HG02571 (cell line): Measurements from ENCODE around the gene SOAT1.

Experiments used
- ATAC-seq: cut with Tn5 transposase; IDR thresholded peaks from one replicate; pipeline ENCODE4 v1.9.1; 2021; ENCODE audit warnings: mild to moderate bottlenecking, moderate library complexity; ENCODE audit not compliant: unreplicated experiment

Gene SOAT1

GRCh38 chr1:179303200-179303785 lies 9.7 kb downstream of the SOAT1 start:
- no peak for ATAC-seq

DNA sequence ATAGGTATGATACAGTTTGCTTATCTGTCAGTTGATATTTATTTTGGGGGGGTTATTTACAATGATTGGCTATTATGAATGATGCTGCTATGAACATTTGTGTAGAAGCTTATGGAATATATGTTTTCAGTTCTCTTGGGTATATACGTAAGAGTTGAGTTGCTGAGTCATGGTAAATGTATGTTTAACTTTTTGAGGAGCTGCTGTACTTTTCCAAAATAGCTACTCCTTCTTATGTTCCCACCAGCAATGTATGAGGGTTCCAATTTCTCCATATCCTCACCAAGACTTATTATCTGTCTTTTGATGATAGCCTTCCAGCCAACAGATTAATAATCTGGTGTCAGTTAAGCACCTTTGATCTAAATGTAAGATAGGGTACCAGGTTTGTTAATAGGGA lies 11.9 kb downstream of the SOAT1 start:
- ATAC-seq, result no peak

DNA sequence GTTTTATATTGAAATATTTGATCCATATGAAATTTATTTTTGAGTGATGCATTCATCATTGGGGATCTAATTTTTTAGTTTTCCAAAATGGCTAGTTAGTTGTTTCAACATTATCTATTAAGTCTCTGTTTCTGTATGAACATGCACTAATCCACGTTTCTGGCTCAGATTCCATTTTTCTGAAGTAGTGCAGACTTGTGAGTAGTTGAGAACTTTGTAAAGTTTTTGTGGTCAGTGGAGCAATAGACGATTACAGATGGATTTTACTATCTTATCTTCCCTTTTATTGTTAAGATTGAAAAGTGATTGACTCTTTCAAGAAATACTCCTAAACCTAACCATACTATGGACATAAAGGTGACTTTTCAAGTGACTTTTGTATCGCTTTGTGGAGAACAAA lies 16.7 kb downstream of the SOAT1 start:
- no peak for ATAC-seq

- ATAC-seq, result no peak
Measured at GRCh38 chr1:179310721-179311120, 17.1 kb downstream of the SOAT1 start.

GRCh38 chr1:179311149-179311700 lies 17.6 kb downstream of the SOAT1 start:
- ATAC-seq, result no peak

DNA sequence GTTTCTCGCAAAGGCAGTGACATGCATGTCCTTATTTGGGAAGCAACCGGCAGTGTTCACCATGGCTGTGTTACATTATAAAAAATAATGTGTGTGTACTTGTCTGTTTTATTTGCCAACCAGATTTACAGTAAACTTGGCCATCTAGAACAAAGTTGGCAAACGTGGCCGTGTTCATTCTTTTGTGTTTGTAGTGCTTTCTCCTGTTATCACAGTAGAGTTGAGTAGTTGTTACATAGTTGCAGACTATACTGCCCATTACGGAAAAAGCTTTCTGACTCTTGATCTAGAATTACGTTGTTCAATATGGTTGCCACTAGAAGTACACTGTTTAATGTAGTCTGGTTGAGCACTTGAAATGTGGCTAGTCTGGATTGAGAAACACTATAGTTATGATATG lies 19.4 kb downstream of the SOAT1 start:
- ATAC-seq, result no peak

DNA sequence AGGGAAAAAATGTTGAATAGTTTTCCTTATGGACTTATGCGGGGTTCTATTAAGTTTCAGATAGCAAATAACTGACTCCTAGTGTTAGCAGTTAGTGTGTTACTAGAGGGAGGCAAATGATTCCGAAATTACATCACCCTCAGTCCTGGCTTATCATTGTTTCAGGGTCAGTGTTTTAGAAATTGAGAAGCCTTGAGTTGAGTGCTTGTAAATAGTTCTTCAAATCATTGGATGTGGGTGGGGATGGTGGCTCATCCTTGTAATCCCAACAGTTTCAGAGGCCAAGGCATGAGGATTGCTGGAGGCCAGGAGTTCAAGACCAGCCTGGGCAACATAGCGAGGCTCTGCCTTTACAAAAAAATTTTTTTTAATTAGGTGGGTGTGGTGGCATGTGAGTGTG lies 21.3 kb downstream of the SOAT1 start:
- ATAC-seq, result no peak

GRCh38 chr1:179318491-179318890 lies 24.9 kb downstream of the SOAT1 start:
- no peak for ATAC-seq

DNA sequence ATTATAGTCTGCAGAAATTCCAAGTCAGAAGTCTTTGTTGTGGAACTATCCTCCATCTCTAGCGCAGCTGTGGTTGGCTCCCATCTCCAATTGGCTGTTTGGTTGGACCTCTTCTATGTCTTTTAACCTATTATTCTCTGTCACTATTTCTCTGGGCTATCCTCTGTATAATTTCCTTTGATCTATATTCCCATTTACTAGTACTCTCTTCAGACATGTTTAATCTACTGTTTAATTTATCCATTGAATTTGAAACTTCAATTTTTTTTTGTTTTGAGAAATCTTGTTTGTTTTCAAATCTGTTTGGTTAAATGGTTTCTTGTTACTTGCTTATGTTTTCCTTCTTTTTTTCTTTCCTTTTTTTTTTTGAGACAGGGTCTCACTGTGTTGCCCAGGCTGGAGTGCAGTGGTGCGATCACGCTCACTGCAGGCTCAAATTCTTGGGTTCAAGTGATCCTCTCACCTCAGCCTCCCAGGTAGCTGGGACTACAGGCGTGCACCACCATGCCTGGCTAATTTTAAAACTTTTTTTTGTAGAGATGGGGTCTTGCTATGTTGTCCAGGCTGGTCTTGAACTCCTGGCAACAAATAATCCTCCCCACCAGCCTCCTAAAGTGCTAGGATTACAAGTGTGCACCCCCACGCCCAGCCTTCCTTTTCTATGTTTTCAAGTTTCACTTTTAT lies 28.1 kb downstream of the SOAT1 start:
- no peak for ATAC-seq

DNA sequence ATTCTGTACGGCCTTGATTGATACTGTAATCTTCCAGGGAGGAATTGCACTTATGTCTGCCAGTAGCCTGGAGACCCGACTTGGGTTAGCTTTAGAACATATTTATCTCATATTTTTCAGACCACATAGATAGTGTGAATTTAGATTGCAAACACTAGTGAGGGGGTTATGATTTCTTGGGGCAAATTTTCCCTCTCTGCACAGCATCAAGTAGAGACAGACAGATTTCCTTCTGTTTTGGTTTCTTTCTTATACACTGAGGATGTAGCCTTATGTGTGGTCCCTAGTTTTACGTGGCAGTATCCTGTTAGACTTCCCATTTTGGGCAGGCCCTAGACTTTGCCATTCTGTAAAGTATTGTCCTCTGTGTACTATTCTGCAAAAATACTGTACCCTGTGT lies 29.0 kb downstream of the SOAT1 start:
- ATAC-seq, result no peak

- ATAC-seq, result no peak
Measured at GRCh38 chr1:179323436-179323835, 29.8 kb downstream of the SOAT1 start.

- ATAC-seq, result no peak
Measured at GRCh38 chr1:179325836-179326235, 32.2 kb downstream of the SOAT1 start.

- no peak for ATAC-seq
Measured at GRCh38 chr1:179326746-179327145, 33.1 kb downstream of the SOAT1 start.

- ATAC-seq, result no peak
Measured at GRCh38 chr1:179327196-179327595, 33.6 kb downstream of the SOAT1 start.

- no peak for ATAC-seq
Measured at GRCh38 chr1:179327679-179328078, 34.1 kb downstream of the SOAT1 start.

DNA sequence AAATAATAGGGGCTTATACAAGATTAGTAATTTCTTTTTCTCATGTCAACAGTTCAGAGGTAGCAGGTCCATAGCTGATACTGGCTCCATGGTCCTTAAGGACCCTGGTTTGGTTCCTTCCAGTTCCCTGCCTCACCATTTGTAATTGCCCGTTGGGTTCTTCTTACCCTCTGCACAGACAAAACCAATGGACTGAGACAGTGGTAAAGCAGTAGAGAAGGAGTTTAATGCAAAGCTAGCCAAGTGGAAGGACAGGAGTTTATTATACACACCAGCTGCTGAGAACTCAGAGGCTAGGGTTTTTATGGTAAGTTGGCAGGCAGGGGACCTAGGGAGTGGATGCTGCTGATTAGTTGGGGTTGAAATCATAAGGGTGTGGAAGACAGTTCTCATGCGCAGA lies 36.3 kb downstream of the SOAT1 start:
- no peak for ATAC-seq

DNA sequence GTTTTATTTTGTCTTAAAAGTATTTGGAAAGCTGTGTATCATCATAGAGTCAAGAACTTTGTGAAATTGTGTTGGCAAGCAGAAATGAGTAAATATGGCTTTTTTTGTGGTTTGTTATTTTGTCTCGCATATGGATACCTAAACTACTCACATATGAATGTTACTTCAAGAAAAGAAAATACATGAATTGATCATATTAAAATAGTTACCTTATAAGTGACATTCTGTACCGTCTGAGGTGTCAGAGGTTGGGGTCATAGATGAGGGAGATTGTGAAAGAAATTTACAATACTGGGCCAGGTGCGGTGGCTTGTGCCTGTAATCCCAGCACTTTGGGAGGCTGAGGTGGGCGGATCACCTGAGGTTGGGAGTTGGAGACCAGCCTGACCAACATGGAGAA lies 40.8 kb downstream of the SOAT1 start:
- no peak for ATAC-seq

DNA sequence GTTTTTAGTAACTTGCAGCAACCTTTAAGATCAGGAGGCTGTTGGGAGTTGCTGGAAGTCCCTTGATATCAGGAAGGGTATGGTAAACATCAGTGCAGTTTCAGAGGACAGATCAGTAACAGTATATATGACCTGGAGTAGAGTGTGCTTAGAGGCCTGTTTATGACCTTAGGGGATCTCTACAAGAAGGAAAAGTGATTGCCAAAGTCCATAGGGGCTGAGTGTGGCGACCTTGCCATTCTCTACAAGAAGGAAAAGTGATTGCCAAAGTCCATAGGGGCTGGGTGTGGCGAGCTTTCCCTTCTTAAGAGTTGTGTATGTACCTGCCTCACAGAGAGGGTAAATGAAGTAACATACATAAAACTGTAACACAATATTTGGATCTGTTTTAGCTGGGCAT lies 43.7 kb downstream of the SOAT1 start:
- no peak for ATAC-seq

GRCh38 chr1:179337942-179338560 lies 44.5 kb downstream of the SOAT1 start:
- no peak for ATAC-seq

GRCh38 chr1:179340918-179341317 lies 47.3 kb downstream of the SOAT1 start:
- no peak for ATAC-seq

GRCh38 chr1:179341943-179342547 lies 48.4 kb downstream of the SOAT1 start:
- no peak for ATAC-seq
